GM18499 (cell line): ENCODE measurements around the gene WDR7.

Experiments used
- ATAC-seq: cut with Tn5 transposase; IDR thresholded peaks from one replicate; pipeline ENCODE4 v1.9.1; 2021; ENCODE audit warnings: moderate number of reproducible peaks; ENCODE audit not compliant: insufficient read depth, unreplicated experiment

WDR7 gene

GRCh38 chr18:56975276-56975675 lies 324.1 kb downstream of the WDR7 start:
- ATAC-seq: no peak

- no peak for ATAC-seq
Observed at GRCh38 chr18:56977309-56977708, 326.1 kb downstream of the WDR7 start.

GRCh38 chr18:56977771-56978170 lies 326.6 kb downstream of the WDR7 start:
- ATAC-seq: no peak

- no peak for ATAC-seq
Observed at GRCh38 chr18:56980151-56980550, 329.0 kb downstream of the WDR7 start.

- no peak for ATAC-seq
Observed at GRCh38 chr18:56982766-56983165, 331.6 kb downstream of the WDR7 start.

- no peak for ATAC-seq
Observed at GRCh38 chr18:56983275-56983992, 332.3 kb downstream of the WDR7 start.

GRCh38 chr18:56984731-56985130 lies 333.6 kb downstream of the WDR7 start:
- no peak for ATAC-seq

GRCh38 chr18:56986829-56987228 lies 335.7 kb downstream of the WDR7 start:
- no peak for ATAC-seq

- ATAC-seq: no peak
Observed at GRCh38 chr18:56987236-56987635, 336.1 kb downstream of the WDR7 start.

- ATAC-seq: no peak
Observed at GRCh38 chr18:56988022-56988421, 336.9 kb downstream of the WDR7 start.

- ATAC-seq: no peak
Observed at GRCh38 chr18:56990678-56991077, 339.5 kb downstream of the WDR7 start.

- no peak for ATAC-seq
Observed at GRCh38 chr18:56992777-56993176, 341.6 kb downstream of the WDR7 start.

GRCh38 chr18:56995579-56996188 lies 344.5 kb downstream of the WDR7 start:
- no peak for ATAC-seq

- ATAC-seq: no peak
Observed at GRCh38 chr18:56997200-56997599, 346.0 kb downstream of the WDR7 start.

GRCh38 chr18:56999823-57000222 lies 348.7 kb downstream of the WDR7 start:
- no peak for ATAC-seq

GRCh38 chr18:57002627-57003026 lies 351.5 kb downstream of the WDR7 start:
- ATAC-seq: no peak

GRCh38 chr18:57003342-57003741 lies 352.2 kb downstream of the WDR7 start:
- ATAC-seq: no peak

GRCh38 chr18:57004366-57005121 lies 353.4 kb downstream of the WDR7 start:
- ATAC-seq: peak; percentile 93

- ATAC-seq: no peak
Observed at GRCh38 chr18:57008001-57008686, 357.0 kb downstream of the WDR7 start.

GRCh38 chr18:57009844-57010243 lies 358.7 kb downstream of the WDR7 start:
- no peak for ATAC-seq
